Measurements from ENCODE around the gene RPL10.
A peak's percentile ranks its signal among the peaks of the same experiment; 100 is the strongest.

RPL10 gene

GRCh38 chrX:154401045-154401799 lies 3.0 kb downstream of the RPL10 start:
- DNase-seq = peak; percentile 19

DNA sequence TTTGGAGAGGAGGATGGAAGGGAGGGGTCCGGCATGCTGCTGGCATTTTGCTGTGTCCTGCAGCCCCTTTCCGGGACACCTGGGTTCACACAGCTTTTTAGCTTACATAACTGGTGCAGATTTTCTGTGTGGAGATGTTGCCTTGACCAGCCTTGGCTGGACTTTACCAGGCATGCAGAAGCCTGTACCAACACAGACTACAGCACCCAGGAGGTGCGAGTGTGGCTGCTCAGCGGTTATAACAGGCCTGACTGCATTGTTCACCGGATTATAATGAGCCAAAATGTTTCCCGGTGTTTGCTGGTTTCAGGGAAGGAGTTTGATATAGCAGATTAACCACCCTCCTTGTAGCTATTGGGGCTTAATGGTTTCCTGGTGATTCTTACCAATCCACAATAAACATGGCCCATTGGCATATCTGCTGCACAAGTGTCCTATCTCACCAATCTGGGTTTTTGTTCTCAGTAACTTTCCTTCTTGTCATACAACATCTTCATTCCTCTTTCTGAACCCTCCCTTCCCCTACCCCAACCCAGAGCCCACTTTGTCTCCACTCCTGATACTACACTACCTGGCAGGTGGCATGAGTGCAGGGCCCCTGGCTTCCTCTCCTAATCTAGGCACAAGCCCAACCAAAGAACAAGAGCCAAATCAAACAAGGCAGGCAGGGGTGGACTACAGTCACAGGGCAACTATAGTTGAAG lies 3.9 kb downstream of the RPL10 start:
- no peak for DNase-seq

- no peak for DNase-seq
Observed at GRCh38 chrX:154402622-154403127, 4.5 kb downstream of the RPL10 start.

- no peak for DNase-seq
Observed at GRCh38 chrX:154403192-154403591, 5.0 kb downstream of the RPL10 start.

DNA sequence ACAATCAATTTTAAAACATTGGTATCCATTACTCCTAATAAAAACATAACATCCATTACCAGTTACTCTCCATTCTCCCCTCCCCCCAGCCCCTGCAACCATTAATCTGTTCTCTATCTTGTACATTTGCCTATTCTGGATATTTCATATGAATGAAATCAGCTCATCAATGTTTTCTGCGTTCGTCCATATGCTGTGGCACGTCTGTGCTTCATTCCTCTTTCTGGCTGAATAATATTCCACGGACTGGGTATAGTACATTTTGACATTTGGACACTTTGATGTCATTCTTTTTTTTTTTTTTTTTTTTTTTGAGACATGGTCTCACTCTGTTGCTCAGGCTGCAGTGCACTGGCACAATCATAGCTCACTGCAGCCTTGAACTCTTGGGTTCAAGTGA lies 5.7 kb downstream of the RPL10 start:
- DNase-seq = no peak

- no peak for DNase-seq
Observed at GRCh38 chrX:154404625-154405192, 6.5 kb downstream of the RPL10 start.

DNA sequence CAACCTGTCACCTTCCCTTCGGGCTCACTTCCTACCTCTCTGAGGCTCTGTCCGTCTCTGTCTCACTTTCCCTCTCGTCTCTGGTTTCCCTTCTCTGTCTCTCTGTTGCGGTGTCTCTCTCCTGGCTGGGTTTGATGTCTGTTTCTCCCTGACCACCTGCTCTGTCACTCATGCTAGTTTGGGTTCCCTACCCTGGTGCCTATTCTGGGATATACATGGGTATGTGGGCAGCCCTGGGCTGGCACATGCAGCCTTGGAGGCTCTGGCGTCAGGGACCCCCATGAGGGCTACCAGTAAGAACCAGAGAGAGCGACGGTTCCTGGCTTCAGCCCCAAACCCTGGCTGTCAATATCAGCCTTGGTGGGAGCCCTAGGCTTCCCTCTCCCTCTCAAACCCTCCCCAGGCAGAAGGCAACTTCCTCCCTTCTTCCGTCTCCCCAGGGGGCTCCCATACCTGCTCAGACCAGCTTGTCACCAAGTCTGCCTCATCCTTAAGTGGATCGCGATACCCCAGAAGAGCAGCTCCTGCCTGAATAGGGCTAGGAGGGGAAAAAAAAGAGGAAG lies 10.6 kb downstream of the RPL10 start:
- DNase-seq = no peak

- DNase-seq = peak; percentile 21
Observed at GRCh38 chrX:154409222-154409871, 11.2 kb downstream of the RPL10 start, which contains the start of gene DNASE1L1. TSS of gene DNASE1L1 (minus strand) at chrX:154409254. CDS start at chrX:154405568, 3,686 bp downstream.

GRCh38 chrX:154411981-154412340 lies 13.8 kb downstream of the RPL10 start:
- peak; percentile 67 for DNase-seq

GRCh38 chrX:154412468-154412867 lies 14.3 kb downstream of the RPL10 start:
- DNase-seq = peak; percentile 56

GRCh38 chrX:154413142-154413541 lies 15.0 kb downstream of the RPL10 start:
- DNase-seq = no peak

- no peak for DNase-seq
Observed at GRCh38 chrX:154417157-154417556, 19.0 kb downstream of the RPL10 start.

DNA sequence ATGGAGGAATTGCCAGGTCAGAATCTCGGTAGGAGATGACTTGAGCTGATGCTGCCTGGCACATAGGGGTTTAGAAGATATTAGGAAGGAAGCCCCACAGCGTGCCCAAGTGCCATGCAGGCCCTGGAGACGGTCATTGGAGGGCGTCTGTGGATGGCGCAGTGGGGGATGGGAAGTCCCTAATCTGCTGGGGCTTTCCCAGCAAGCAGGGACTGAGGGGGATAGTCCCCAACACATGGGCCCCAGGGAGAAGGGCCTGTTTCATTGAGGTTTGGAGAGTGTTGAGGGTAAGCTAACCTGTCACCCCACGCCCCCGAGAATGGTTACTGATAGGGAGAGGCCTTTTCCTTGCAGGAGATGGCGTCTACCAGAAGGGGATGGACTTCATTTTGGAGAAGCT lies 21.0 kb downstream of the RPL10 start:
- no peak for DNase-seq

- DNase-seq = no peak
Observed at GRCh38 chrX:154419688-154420401, 21.7 kb downstream of the RPL10 start.

DNA sequence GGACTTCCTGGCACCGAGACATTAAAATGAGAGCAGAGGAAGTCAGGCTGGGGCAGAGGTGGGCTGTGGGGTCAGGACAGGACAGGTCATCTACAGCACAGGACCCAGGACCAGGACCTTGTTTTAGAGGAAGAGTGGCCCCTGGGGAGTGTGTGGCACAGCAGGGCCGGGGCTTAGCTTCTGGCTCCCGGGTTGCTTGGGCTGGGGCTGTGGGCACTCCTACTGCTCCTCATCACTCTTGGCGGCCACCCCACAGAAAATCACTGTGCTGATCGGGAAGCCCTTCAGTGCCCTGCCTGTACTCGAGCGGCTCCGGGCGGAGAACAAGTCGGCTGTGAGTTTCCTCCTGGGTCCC lies 22.2 kb downstream of the RPL10 start:
- no peak for DNase-seq

GRCh38 chrX:154426916-154427770 lies 29.0 kb downstream of the RPL10 start:
- DNase-seq = no peak

DNA sequence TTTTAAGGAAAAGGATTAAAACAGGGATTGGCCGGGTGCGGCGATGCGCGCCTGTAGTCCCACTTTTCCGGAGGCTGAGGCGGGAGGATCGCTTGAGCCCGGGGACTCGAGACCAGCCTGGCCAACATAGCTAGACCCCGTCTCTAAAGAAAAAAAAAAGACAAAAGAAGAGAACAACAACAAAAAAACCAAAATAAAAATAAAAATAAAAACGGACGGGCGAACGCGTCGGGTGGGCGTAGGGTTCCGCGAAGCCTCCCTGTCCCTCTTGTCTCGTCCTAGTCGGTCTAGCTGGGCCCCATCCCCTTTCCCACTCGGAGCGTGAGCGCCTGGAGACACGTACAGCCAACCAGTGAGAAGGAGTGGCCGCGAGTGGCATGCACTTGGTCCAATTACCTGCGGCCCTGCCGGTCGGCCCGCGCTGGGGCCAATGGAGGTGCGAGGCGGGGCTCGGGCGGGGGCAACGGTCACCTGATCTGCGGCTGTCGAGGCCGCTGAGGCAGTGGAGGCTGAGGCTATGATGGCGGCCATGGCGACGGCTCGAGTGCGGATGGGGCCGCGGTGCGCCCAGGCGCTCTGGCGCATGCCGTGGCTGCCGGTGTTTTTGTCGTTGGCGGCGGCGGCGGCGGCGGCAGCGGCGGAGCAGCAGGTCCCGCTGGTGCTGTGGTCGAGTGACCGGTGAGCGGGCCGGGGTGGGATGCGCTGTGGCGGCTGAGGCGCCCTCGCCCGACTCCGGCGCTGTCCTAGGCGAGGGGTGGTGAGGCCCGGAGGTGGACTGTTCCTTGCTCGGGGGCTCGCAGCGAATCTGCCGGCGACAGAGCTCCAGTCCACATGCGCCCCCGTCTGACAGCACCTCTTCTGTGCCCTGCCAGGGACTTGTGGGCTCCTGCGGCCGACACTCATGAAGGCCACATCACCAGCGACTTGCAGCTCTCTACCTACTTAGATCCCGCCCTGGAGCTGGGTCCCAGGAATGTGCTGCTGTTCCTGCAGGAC lies 30.3 kb downstream of the RPL10 start, which contains the start of gene ATP6AP1:
Gene ATP6AP1, plus strand, starts transcription at position 502 of the 996 bp plus-strand sequence. Its CDS starts 16 bp downstream, at position 518.
- peak; percentile 91 for DNase-seq

DNA sequence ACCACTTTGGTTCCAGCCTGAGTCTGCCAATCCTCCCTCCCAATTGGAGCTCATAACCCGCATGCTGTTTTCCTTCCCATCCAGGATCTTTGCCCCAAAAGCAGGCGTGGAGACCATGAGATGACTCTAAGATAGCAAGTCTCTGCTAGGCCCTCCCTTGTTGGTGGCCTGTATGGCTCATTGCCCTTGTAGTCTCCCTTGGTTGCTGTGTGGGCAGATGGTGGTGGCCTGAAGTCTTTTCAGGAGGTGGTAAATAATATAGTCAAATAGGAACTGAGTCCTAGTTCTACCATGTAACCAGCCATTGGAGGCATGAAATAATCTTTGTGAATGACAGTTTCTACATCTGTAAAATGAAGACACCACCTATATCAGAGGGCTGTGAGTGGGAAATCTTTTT lies 31.5 kb downstream of the RPL10 start:
- no peak for DNase-seq

GRCh38 chrX:154430479-154430878 lies 32.3 kb downstream of the RPL10 start:
- no peak for DNase-seq

DNA sequence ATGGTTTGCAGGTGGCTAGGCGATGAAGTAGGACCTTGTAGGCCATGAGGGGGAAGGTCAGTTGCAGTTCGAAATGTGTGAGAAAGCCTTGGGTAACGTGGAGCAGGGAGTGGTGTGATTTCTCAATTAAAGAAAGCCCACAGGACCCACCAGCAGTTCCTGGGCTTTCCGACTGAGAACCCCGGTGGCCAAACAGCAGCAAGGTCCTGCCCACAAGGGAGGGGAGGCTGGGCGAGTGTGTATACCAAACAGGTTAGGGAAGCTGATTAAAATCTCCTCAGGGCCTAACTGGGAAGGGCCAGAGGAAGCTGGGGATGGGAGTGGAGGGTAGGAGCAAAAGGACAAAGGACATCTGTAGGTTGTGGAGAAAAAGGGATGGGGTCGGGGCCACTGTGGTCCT lies 32.7 kb downstream of the RPL10 start:
- DNase-seq = no peak

All from CD4-positive, alpha-beta T cell treated with Interleukin-10 for 1 hour (primary cell).